ENCODE measurements around the gene PPP1R10. TPM values are rescaled to one million over a fixed set of nuclear protein-coding genes. Genes with fewer than 3 reads are reported as not detected.

Gene PPP1R10
- total and polyA plus RNA-seq, 2 of the 13 experiments (the other 11 are each of a cell fraction or from before 2014, with no cell fraction given): 26.3 to 38.4 TPM

GRCh38 chr6:30614843-30615218 is 2.2 kb downstream of the PPP1R10 start (continued):
- TF ChIP-seq ZBTB26 (CRISPR knock-in tag; IDR thresholded peaks at IDR 0.05; ENCODE audit: borderline replicate concordance) (no peak), FOXA1 (IDR thresholded peaks at IDR 0.05) (no peak), FOXA1 (CRISPR knock-in tag; IDR thresholded peaks at IDR 0.05) (0 out of 2 replicates have a peak, but pooled peaks have one; percentile 34), TFDP1 (CRISPR knock-in tag; IDR thresholded peaks at IDR 0.05; ENCODE audit: borderline replicate concordance) (no peak), ZMYM2 (CRISPR knock-in tag; IDR thresholded peaks at IDR 0.05) (no peak), KLF6 (CRISPR knock-in tag; IDR thresholded peaks at IDR 0.05) (peak; percentile 20; the same call in 1 of the 2 replicates), CHD4 (IDR thresholded peaks at IDR 0.05; ENCODE audit: borderline replicate concordance, low read length) (0 out of 2 replicates have a peak, but pooled peaks have one; percentile 71), NONO (IDR thresholded peaks at IDR 0.05) (no peak), NONO (CRISPR knock-in tag; conservative IDR thresholded peaks at IDR 0.05) (peak; percentile 82; the same call in 1 of the 2 replicates), NFYC (CRISPR knock-in tag; IDR thresholded peaks at IDR 0.05) (no peak), GTF3A (CRISPR knock-in tag; conservative IDR thresholded peaks at IDR 0.05) (no peak), ATF2 (CRISPR knock-in tag; IDR thresholded peaks at IDR 0.05) (peak; percentile 97), ZNF788 (CRISPR knock-in tag; IDR thresholded peaks at IDR 0.05; ENCODE audit: borderline replicate concordance) (peak; percentile 29; the same call in 1 of the 2 replicates), ERF (CRISPR knock-in tag; IDR thresholded peaks at IDR 0.05) (peak; percentile 72; the same call in 1 of the 2 replicates), XRCC5 (optimal IDR thresholded peaks at IDR 0.05; ENCODE audit: low read length) (peak; percentile 55), GZF1 (CRISPR knock-in tag; IDR thresholded peaks at IDR 0.05) (peak; percentile 43; the same call in 1 of the 2 replicates), SP5 (CRISPR knock-in tag; IDR thresholded peaks at IDR 0.05; ENCODE audit: borderline replicate concordance, low read depth) (peak; percentile 96), HOXA9 (CRISPR knock-in tag; IDR thresholded peaks at IDR 0.05; ENCODE audit: borderline replicate concordance) (no peak)
- TF ChIP-seq, protein P1, sequence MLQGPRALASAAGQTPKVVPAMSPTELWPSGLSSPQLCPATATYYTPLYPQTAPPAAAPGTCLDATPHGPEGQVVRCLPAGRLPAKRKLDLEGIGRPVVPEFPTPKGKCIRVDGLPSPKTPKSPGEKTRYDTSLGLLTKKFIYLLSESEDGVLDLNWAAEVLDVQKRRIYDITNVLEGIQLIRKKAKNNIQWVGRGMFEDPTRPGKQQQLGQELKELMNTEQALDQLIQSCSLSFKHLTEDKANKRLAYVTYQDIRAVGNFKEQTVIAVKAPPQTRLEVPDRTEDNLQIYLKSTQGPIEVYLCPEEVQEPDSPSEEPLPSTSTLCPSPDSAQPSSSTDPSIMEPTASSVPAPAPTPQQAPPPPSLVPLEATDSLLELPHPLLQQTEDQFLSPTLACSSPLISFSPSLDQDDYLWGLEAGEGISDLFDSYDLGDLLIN (CRISPR knock-in tag; IDR thresholded peaks at IDR 0.05; ENCODE audit: borderline replicate concordance): no peak
- TF ChIP-seq, protein P2, sequence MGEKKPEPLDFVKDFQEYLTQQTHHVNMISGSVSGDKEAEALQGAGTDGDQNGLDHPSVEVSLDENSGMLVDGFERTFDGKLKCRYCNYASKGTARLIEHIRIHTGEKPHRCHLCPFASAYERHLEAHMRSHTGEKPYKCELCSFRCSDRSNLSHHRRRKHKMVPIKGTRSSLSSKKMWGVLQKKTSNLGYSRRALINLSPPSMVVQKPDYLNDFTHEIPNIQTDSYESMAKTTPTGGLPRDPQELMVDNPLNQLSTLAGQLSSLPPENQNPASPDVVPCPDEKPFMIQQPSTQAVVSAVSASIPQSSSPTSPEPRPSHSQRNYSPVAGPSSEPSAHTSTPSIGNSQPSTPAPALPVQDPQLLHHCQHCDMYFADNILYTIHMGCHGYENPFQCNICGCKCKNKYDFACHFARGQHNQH (CRISPR knock-in tag; IDR thresholded peaks at IDR 0.05): peak; percentile 73; the same call in 1 of the 2 replicates
- TF ChIP-seq, protein P3, sequence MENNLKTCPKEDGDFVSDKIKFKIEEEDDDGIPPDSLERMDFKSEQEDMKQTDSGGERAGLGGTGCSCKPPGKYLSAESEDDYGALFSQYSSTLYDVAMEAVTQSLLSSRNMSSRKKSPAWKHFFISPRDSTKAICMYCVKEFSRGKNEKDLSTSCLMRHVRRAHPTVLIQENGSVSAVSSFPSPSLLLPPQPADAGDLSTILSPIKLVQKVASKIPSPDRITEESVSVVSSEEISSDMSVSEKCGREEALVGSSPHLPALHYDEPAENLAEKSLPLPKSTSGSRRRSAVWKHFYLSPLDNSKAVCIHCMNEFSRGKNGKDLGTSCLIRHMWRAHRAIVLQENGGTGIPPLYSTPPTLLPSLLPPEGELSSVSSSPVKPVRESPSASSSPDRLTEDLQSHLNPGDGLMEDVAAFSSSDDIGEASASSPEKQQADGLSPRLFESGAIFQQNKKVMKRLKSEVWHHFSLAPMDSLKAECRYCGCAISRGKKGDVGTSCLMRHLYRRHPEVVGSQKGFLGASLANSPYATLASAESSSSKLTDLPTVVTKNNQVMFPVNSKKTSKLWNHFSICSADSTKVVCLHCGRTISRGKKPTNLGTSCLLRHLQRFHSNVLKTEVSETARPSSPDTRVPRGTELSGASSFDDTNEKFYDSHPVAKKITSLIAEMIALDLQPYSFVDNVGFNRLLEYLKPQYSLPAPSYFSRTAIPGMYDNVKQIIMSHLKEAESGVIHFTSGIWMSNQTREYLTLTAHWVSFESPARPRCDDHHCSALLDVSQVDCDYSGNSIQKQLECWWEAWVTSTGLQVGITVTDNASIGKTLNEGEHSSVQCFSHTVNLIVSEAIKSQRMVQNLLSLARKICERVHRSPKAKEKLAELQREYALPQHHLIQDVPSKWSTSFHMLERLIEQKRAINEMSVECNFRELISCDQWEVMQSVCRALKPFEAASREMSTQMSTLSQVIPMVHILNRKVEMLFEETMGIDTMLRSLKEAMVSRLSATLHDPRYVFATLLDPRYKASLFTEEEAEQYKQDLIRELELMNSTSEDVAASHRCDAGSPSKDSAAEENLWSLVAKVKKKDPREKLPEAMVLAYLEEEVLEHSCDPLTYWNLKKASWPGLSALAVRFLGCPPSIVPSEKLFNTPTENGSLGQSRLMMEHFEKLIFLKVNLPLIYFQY (CRISPR knock-in tag; IDR thresholded peaks at IDR 0.05; ENCODE audit: borderline replicate concordance): 0 out of 2 replicates have a peak, but pooled peaks have one; percentile 21
